HCT116 (cell line): ENCODE data around the gene SERINC5. TPM values are rescaled to one million over a fixed set of nuclear protein-coding genes. Genes with fewer than 3 reads are reported as not detected.

ENCODE experiments used
- ATAC-seq: fragments of 200-7000 bp; cut with Tn5 transposase; 2 replicates; pipeline ENCODE4 v1.9.1; 2020; ENCODE audit warnings: mild to moderate bottlenecking, moderate library complexity
- BruUV-seq: library from RNA; stranded (reverse); fragments of 400-500 nt; replicated peaks from 2 replicates; lab custom pipeline; 2021; lab: Mats Ljungman, UMichigan
- CTCF ChIA-PET: fragments of 300-600 bp; sonication (Branson Sonifier 250); formaldehyde crosslinking; loops from one replicate; lab custom pipeline; 2021; ENCODE audit warnings: antibody characterized with exemption; lab: Charles Lee
- POLR2A ChIA-PET: fragments of 300-600, 350-600 bp; sonication (Branson Sonifier 250); formaldehyde crosslinking; loops from one replicate; lab custom pipeline; 2021; ENCODE audit warnings: antibody characterized with exemption; lab: Charles Lee
- RAD21 ChIA-PET, 2 experiments: fragments of 300-600 bp; sonication (Branson Sonifier 250); formaldehyde crosslinking; loops; one replicate each; lab custom pipeline; 2023; ENCODE audit warnings: low total read pairs in 2 of 2; ENCODE audit not compliant: uncharacterized antibody in 2 of 2, unreplicated experiment in 2 of 2, low non-redundant PET in 1 of 2; lab: Charles Lee
- DNase-seq: peaks from one replicate; pipeline ENCODE4 v3.0.0-alpha.2; 2010; ENCODE audit warnings: low read depth, low spot score
- H2AFZ ChIP-seq: fragments of 200-600 bp; shearing (Covaris generic), sonication (generic); 2 replicates; pipeline ENCODE4 v1.6.1; 2017; ENCODE audit warnings: low read depth, mixed run types, mixed read lengths, antibody characterized with exemption, low read length; ENCODE audit not compliant: poor library complexity, severe bottlenecking
- H3K27ac ChIP-seq: 2 replicates; pipeline ENCODE4 v1.5.1; 2012; ENCODE audit warnings: low read depth, low read length
- H3K27me3 ChIP-seq: fragments of 200-600 bp; sonication (generic); 2 replicates; pipeline ENCODE4 v1.6.1; 2016; ENCODE audit warnings: mixed run types, low read length, mixed read lengths; ENCODE audit not compliant: insufficient read depth
- H3K36me3 ChIP-seq, 2 experiments: fragments of 200-500 bp in 1 of 2; fragments of 200-600 bp in 1 of 2; sonication (Bioruptor generic) in 1 of 2; sonication (generic) in 1 of 2; 2 replicates each; pipeline versions ENCODE4 v1.5.1 to v1.6.1; 2014 to 2016; ENCODE audit warnings: low read length in 2 of 2, inconsistent platforms in 1 of 2, mixed read lengths in 1 of 2, mixed run types in 1 of 2; ENCODE audit not compliant: insufficient read depth in 2 of 2, control insufficient read depth in 1 of 2
- H3K4me1 ChIP-seq, 2 experiments: fragments of 200-600 bp in 1 of 2; sonication (generic) in 1 of 2; 2 replicates each; pipeline versions ENCODE4 v1.5.1 to v1.6.1; 2012 to 2017; ENCODE audit warnings: low read length in 2 of 2, inconsistent platforms in 1 of 2, mild to moderate bottlenecking in 1 of 2, mixed read lengths in 1 of 2, mixed run types in 1 of 2, moderate library complexity in 1 of 2; ENCODE audit not compliant: insufficient read depth in 2 of 2, control insufficient read depth in 1 of 2
- H3K4me2 ChIP-seq: fragments of 200-600 bp; sonication (generic); 2 replicates; pipeline ENCODE4 v1.6.1; 2017; ENCODE audit warnings: mixed run types, low read length, mixed read lengths
- H3K4me3 ChIP-seq, 2 experiments: fragments of 200-600 bp in 1 of 2; sonication (generic) in 1 of 2; replicated peaks in 1 of 2; 2 replicates each; pipeline ENCODE4 v1.5.1; 2011 to 2016; ENCODE audit warnings: low read length in 2 of 2, control low read depth in 1 of 2, low read depth in 1 of 2, mild to moderate bottlenecking in 1 of 2, mixed read lengths in 1 of 2, mixed run types in 1 of 2
- H3K79me2 ChIP-seq: fragments of 200-600 bp; sonication (generic); 2 replicates; pipeline ENCODE4 v1.6.1; 2017; ENCODE audit warnings: mild to moderate bottlenecking, mixed run types, low read length, moderate library complexity, mixed read lengths; ENCODE audit not compliant: insufficient read depth
- H3K9ac ChIP-seq: fragments of 200-600 bp; sonication (generic); 2 replicates; pipeline ENCODE4 v1.6.1; 2016; ENCODE audit warnings: low read length, mixed read lengths
- H3K9me2 ChIP-seq: fragments of 200-600 bp; sonication (generic), shearing (Covaris generic); 2 replicates; pipeline ENCODE4 v1.6.1; 2017; ENCODE audit warnings: mixed run types, mild to moderate bottlenecking, moderate library complexity; ENCODE audit not compliant: insufficient read depth
- H3K9me3 ChIP-seq, 2 experiments: fragments of 200-500 bp in 1 of 2; fragments of 200-600 bp in 1 of 2; sonication (Bioruptor generic) in 1 of 2; sonication (generic) in 1 of 2; 2 replicates each; pipeline ENCODE4 v1.6.1; 2014 to 2017; ENCODE audit warnings: low read length in 2 of 2, mixed read lengths in 2 of 2, inconsistent platforms in 1 of 2, low read depth in 1 of 2, mild to moderate bottlenecking in 1 of 2, mixed run types in 1 of 2, moderate library complexity in 1 of 2; ENCODE audit not compliant: control insufficient read depth in 1 of 2, insufficient read depth in 1 of 2
- H4K20me1 ChIP-seq: fragments of 200-600 bp; sonication (generic), shearing (Covaris generic); 2 replicates; pipeline ENCODE4 v1.6.1; 2017; ENCODE audit warnings: mixed run types, mild to moderate bottlenecking, moderate library complexity; ENCODE audit not compliant: insufficient read depth
- CBX3 ChIP-seq: IDR thresholded peaks from 2 replicates; pipeline ENCODE4 v1.6.1; 2012; ENCODE audit warnings: low read depth
- CEBPB ChIP-seq: IDR thresholded peaks from 2 replicates; pipeline ENCODE4 v1.6.1; 2012; ENCODE audit warnings: low read depth
- CTCF ChIP-seq, 3 experiments: fragments of 200-600 bp in 1 of 3; sonication (generic) in 1 of 3; IDR thresholded peaks in 2 of 3; conservative IDR thresholded peaks in 1 of 3; 2 replicates each; pipeline ENCODE4 v1.5.1; 2012 to 2017; ENCODE audit warnings: low read depth in 2 of 3, low read length in 2 of 3, antibody characterized with exemption in 1 of 3, borderline replicate concordance in 1 of 3, control low read depth in 1 of 3, mild to moderate bottlenecking in 1 of 3, mixed read lengths in 1 of 3, mixed run types in 1 of 3, moderate library complexity in 1 of 3; ENCODE audit not compliant: insufficient read depth in 1 of 3
- EGR1 ChIP-seq: IDR thresholded peaks from 2 replicates; pipeline ENCODE4 v1.6.1; 2012; ENCODE audit warnings: low read depth
- ELF1 ChIP-seq: IDR thresholded peaks from 2 replicates; pipeline ENCODE4 v1.6.1; 2012; ENCODE audit warnings: low read depth, borderline replicate concordance
- EZH2 ChIP-seq: fragments of 200-600 bp; sonication (generic); IDR thresholded peaks from 2 replicates; pipeline ENCODE4 v1.6.1; 2017; ENCODE audit warnings: antibody characterized with exemption, mixed run types
- EZH2phosphoT487 ChIP-seq: fragments of 200-600 bp; IDR thresholded peaks from 2 replicates; pipeline ENCODE4 v1.6.1; 2018; ENCODE audit warnings: antibody characterized with exemption, borderline replicate concordance
- FOSL1 ChIP-seq: IDR thresholded peaks from 2 replicates; pipeline ENCODE4 v1.6.1; 2012; ENCODE audit warnings: low read depth
- JUND ChIP-seq: IDR thresholded peaks from 2 replicates; pipeline ENCODE4 v1.6.1; 2012
- POLR2A ChIP-seq: IDR thresholded peaks from 2 replicates; pipeline ENCODE4 v1.7.0; 2011; ENCODE audit warnings: borderline replicate concordance; ENCODE audit not compliant: insufficient read depth, insufficient read length; ENCODE audit errors: extremely low read depth
- POLR2AphosphoS5 ChIP-seq: IDR thresholded peaks from 2 replicates; pipeline ENCODE4 v1.6.1; 2011; ENCODE audit warnings: mild to moderate bottlenecking, low read depth, low read length, moderate library complexity
- RAD21 ChIP-seq: IDR thresholded peaks from 2 replicates; pipeline ENCODE4 v1.6.1; 2012; ENCODE audit warnings: low read depth, mild to moderate bottlenecking
- SIN3A ChIP-seq: IDR thresholded peaks from 2 replicates; pipeline ENCODE4 v1.6.1; 2012; ENCODE audit warnings: low read depth
- SP1 ChIP-seq: IDR thresholded peaks from 2 replicates; pipeline ENCODE4 v1.6.1; 2012; ENCODE audit warnings: low read depth
- SRF ChIP-seq: IDR thresholded peaks from 2 replicates; pipeline ENCODE4 v1.6.1; 2012; ENCODE audit warnings: low read depth
- TCF7L2 ChIP-seq: IDR thresholded peaks from 2 replicates; pipeline ENCODE4 v1.7.0; 2011; ENCODE audit warnings: borderline replicate concordance, inconsistent platforms; ENCODE audit not compliant: insufficient read depth, insufficient read length; ENCODE audit errors: extremely low read depth
- YY1 ChIP-seq: IDR thresholded peaks from 2 replicates; pipeline ENCODE4 v1.6.1; 2011; ENCODE audit warnings: low read length, low read depth, moderate library complexity, mild to moderate bottlenecking; ENCODE audit not compliant: insufficient replicate concordance; ENCODE audit errors: extremely low read depth
- ZNF274 ChIP-seq: fragments of 200-500 bp; sonication (Bioruptor generic); IDR thresholded peaks from 2 replicates; pipeline ENCODE4 v1.6.1; 2014; ENCODE audit warnings: mild to moderate bottlenecking, low read depth, low read length, inconsistent platforms
- intact Hi-C: fragments of 100-400 bp; cut with micrococcal nuclease; formaldehyde crosslinking; loops from 2 replicates; pipeline ENCODE4 v1.10.0; 2022
- total RNA-seq: library from RNA; stranded (reverse); gene quantifications from one replicate; pipeline ENCODE4 v1.2.1, GENCODE V29; 2021; ENCODE audit not compliant: unreplicated experiment
- TF ChIP-seq, protein P1 (sequence below): IDR thresholded peaks from 2 replicates; pipeline ENCODE4 v1.6.1; 2012
- TF ChIP-seq, protein P2 (sequence below): IDR thresholded peaks from 2 replicates; pipeline ENCODE4 v1.6.1; 2012

Gene SERINC5
- total RNA-seq, 1 experiment from 2014 or later, result 39.3 TPM

GRCh38 chr5:80103371-80103770, 152.5 kb downstream of the SERINC5 start:
- intact Hi-C loops, result no loop called here
- TF ChIP-seq SRF (no peak), EZH2phosphoT487 (no peak), POLR2A (no peak), ELF1 (no peak), RAD21 (no peak), CTCF (IDR thresholded peaks at IDR 0.05 in 2 of 3, conservative IDR thresholded peaks at IDR 0.05 in 1 of 3; ENCODE audit: borderline replicate concordance in 1 of 3, insufficient read depth in 1 of 3, low read depth in 2 of 3, low read length in 2 of 3) (no peak), EGR1 (no peak), JUND (no peak), TCF7L2 (no peak), CEBPB (no peak), POLR2AphosphoS5 (no peak), EZH2 (no peak), YY1 (no peak), CBX3 (no peak), SP1 (no peak), FOSL1 (no peak), SIN3A (no peak), ZNF274 (no peak)
- TF ChIP-seq, protein P1, sequence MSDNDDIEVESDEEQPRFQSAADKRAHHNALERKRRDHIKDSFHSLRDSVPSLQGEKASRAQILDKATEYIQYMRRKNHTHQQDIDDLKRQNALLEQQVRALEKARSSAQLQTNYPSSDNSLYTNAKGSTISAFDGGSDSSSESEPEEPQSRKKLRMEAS, result no peak
- TF ChIP-seq, protein P2, sequence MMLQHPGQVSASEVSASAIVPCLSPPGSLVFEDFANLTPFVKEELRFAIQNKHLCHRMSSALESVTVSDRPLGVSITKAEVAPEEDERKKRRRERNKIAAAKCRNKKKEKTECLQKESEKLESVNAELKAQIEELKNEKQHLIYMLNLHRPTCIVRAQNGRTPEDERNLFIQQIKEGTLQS, result no peak
- Histone ChIP-seq H3K4me3 (no peak overlapping the region), H3K27ac (no peak overlapping the region), H3K4me2 (no peak overlapping the region), H3K9me3 (no peaks in the 10 kb centered on the region), H3K79me2 (no peaks in the 10 kb centered on the region), H4K20me1 (no peaks in the 10 kb centered on the region), H3K9ac (no peak overlapping the region), H3K4me1 (no peaks in the 10 kb centered on the region), H2AFZ (no peak overlapping the region), H3K9me2 (no peaks in the 10 kb centered on the region), H3K27me3 (no peaks in the 10 kb centered on the region), H3K36me3 (no peaks in the 10 kb centered on the region)
- DNase-seq, result no peak
- POLR2A ChIA-PET, result no interaction called here
- BruUV-seq, result no TSS peak
- CTCF ChIA-PET, result no interaction called here
- RAD21 ChIA-PET, result interaction anchor here in 1 of 2 experiments (0.6 kb wide), 1 partner anchor 12 kb away, joined by 3 read pairs; no protein-coding TSS in a partner anchor
- no peak for ATAC-seq
